ENCODE data around the gene TRIM54.

The TRIM54 gene

DNA sequence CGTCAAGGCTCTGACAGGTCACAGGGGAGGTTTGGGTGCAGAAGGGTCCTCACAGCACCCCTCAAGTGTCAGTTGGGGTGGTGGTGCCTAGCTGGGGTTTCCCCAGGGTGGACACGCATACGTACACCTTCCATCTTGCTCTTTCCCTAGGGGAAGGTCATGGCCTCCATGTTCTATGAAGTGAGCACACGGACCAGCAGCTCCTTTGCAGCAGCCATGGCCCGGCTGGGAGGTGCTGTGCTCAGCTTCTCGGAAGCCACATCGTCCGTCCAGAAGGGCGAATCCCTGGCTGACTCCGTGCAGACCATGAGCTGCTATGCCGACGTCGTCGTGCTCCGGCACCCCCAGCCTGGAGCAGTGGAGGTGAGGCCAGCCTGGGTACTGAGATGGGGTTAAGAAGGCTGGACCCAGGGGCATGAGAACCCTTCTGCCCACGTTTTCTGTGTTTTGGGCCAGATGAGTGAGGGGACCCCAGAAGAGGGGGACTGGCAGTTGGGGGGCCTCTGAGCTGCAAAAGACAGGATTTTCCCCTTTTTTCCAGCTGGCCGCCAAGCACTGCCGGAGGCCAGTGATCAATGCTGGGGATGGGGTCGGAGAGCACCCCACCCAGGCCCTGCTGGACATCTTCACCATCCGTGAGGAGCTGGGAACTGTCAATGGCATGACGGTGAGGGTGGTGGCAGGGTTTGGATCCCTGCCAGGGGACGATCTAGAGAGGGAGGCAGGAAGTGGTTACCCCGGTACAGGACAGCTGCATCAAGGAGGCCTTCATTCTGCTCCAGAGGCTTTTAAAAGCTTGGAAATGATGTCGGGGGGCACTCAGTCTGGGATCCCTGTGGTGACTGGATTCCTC lies 40.2 kb upstream of the TRIM54 start:
- H3K4me3 ChIP-seq (ENCODE audit: low read depth, low read length): no peak overlapping the region
- TF ChIP-seq, protein P1, sequence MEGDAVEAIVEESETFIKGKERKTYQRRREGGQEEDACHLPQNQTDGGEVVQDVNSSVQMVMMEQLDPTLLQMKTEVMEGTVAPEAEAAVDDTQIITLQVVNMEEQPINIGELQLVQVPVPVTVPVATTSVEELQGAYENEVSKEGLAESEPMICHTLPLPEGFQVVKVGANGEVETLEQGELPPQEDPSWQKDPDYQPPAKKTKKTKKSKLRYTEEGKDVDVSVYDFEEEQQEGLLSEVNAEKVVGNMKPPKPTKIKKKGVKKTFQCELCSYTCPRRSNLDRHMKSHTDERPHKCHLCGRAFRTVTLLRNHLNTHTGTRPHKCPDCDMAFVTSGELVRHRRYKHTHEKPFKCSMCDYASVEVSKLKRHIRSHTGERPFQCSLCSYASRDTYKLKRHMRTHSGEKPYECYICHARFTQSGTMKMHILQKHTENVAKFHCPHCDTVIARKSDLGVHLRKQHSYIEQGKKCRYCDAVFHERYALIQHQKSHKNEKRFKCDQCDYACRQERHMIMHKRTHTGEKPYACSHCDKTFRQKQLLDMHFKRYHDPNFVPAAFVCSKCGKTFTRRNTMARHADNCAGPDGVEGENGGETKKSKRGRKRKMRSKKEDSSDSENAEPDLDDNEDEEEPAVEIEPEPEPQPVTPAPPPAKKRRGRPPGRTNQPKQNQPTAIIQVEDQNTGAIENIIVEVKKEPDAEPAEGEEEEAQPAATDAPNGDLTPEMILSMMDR (IDR thresholded peaks at IDR 0.05; ENCODE audit: low read depth, low read length): no peak

DNA sequence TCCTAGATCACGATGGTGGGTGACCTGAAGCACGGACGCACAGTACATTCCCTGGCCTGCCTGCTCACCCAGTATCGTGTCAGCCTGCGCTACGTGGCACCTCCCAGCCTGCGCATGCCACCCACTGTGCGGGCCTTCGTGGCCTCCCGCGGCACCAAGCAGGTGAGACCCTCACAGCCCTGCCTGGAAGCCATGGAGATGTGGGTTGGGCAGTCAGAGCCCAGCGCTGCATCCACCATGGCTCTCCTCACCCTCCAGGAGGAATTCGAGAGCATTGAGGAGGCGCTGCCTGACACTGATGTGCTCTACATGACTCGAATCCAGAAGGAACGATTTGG lies 39.6 kb upstream of the TRIM54 start:
- TF ChIP-seq, protein P1 (IDR thresholded peaks at IDR 0.05; ENCODE audit: low read depth, low read length): no peak
- H3K4me3 ChIP-seq (ENCODE audit: low read depth, low read length): no peak overlapping the region

DNA sequence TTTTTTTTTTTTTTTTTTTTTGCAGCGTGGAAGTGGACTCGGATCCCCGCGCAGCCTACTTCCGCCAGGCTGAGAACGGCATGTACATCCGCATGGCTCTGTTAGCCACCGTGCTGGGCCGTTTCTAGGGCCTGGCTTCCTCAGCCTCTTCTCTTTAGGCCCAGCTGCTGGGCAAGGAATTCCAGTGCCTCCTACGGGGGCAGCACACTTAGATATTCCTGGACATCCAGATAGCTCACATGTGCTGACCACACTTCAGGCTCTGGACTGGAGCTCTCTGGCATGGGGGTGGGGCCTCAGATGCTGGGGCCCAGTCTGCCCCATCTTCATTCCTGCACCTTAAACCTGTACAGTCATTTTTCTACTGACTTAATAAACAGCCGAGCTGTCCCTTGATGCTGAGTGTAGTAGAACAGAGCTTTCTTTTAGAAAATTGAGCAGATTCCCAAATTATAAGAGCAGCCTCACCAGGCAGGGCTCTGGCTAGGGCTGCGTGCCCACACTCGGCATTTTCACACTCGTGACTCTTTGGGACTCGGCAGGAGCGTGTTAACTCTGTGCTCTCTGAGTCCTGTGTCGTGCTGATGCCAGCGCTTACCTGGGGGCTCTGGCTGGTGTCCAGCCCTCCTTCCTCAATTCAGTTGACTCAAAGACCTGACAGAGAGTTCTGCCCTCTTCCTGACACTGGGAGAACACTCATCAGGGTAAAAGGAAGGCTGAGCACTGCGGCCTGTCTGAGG lies 38.7 kb upstream of the TRIM54 start:
- no peak overlapping the region for H3K4me3 ChIP-seq (ENCODE audit: low read depth, low read length)
- TF ChIP-seq, protein P1 (IDR thresholded peaks at IDR 0.05; ENCODE audit: low read depth, low read length): no peak

DNA sequence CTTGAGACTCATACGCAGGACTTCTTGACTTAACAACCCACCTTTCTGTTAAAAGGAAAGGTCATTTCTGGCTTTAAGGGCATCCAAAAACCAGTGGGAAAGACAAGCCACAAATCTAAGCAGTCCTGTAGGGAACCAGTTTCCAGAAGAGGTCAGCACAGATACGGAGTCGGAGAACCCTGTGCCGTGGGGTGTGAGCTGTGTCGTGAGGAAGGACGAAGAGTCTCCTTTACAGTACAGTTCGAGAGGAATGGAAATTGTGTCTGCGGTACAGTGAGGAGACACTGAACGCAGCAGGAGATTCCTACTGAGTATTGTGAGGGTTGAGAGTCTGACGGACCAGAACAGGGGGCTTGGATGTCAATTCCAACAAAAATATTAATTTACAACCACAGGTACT lies 37.1 kb upstream of the TRIM54 start:
- H3K4me3 ChIP-seq (ENCODE audit: low read depth, low read length): no peak overlapping the region
- TF ChIP-seq, protein P1 (IDR thresholded peaks at IDR 0.05; ENCODE audit: low read depth, low read length): no peak

DNA sequence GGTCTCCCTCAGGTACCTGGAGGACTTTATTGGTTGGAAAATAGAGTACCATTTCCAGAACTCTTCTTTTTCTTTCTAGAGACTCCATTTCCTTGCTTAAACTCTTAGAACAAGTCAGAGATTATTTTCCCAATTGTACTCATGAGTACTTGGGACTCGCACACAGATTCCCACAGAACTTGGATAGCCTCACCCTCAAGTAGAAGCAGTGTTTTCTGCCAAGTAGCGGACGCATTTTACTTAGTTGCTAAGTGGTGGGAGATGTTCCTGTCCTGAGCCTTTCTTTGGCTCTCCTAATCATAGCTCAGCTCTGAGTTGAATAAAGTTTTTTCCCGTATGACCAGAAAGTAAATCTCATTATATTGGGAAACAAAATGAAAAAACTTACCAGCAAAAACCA lies 36.6 kb upstream of the TRIM54 start:
- TF ChIP-seq, protein P1 (IDR thresholded peaks at IDR 0.05; ENCODE audit: low read depth, low read length): no peak

DNA sequence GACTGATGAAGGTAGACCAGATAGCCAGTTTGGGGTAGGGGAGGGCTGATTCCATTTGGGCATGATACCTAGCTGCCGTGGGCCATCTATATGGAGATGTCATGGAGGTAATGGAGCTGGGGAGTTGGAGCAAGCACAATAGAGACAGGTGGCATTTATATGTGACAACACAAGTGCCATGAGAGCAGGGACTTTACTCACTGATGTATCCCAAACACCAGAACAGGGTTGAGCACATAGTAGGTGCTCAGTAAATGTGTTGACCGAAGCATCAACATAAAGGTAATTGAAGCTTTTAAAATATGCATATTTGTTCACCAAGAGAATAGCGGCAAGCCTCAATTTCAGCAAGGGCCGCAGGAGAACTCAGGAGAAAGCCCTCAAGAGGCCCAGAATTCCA lies 34.3 kb upstream of the TRIM54 start:
- TF ChIP-seq, protein P1 (IDR thresholded peaks at IDR 0.05; ENCODE audit: low read depth, low read length): no peak
- H3K4me3 ChIP-seq (ENCODE audit: low read depth, low read length): no peak overlapping the region

More for the DNA sequence above, 36.6 kb upstream of the TRIM54 start:
- no peak overlapping the region for H3K4me3 ChIP-seq (ENCODE audit: low read depth, low read length)

Data from WI38 (cell line).